H1 (cell line): Measurements from ENCODE around the gene MARCHF9. TPM values are rescaled to one million over a fixed set of nuclear protein-coding genes. Genes with fewer than 3 reads are reported as not detected.

Experiments used
- CTCF ChIA-PET: fragments of 300-600 bp; sonication (Branson Sonifier 250); formaldehyde crosslinking; loops from one replicate; lab custom pipeline; 2021; ENCODE audit not compliant: partially characterized antibody; lab: Charles Lee
- POLR2A ChIA-PET: fragments of 300-600 bp; sonication (Branson Sonifier 250); formaldehyde crosslinking; loops from one replicate; lab custom pipeline; 2021; ENCODE audit warnings: inconsistent platforms; ENCODE audit not compliant: partially characterized antibody; lab: Charles Lee
- DNase-seq, 2 experiments: peaks; one replicate each; pipeline versions ENCODE4 v3.0.0 to v3.0.0-alpha.2; 2010 to 2022; ENCODE audit warnings: low spot score in 2 of 2, low read depth in 1 of 2, mixed read lengths in 1 of 2
- FAIRE-seq: peaks from 2 replicates; lab custom pipeline; 2011; peaks lifted over from hg19 to GRCh38; lab: Jason Lieb, UNC
- H2AFZ ChIP-seq: 2 replicates; pipeline ENCODE4 v1.8.1; 2012; ENCODE audit warnings: low read length, inconsistent platforms
- H2AK5ac ChIP-seq: 2 replicates; pipeline ENCODE4 v1.6.1; 2013; ENCODE audit warnings: low read depth, low read length
- H2BK120ac ChIP-seq: replicated peaks from 2 replicates; pipeline ENCODE3; 2013; ENCODE audit warnings: low read depth, low read length, inconsistent platforms
- H2BK12ac ChIP-seq: 2 replicates; pipeline ENCODE4 v1.6.1; 2013; ENCODE audit warnings: low read depth, low read length
- H2BK15ac ChIP-seq: 2 replicates; pipeline ENCODE4 v1.6.1; 2013; ENCODE audit warnings: low read length
- H2BK20ac ChIP-seq: 2 replicates; pipeline ENCODE4 v1.6.1; 2013; ENCODE audit warnings: low read length
- H2BK5ac ChIP-seq: 2 replicates; pipeline ENCODE4 v1.6.1; 2013; ENCODE audit warnings: low read depth, low read length
- H3K14ac ChIP-seq: 2 replicates; pipeline ENCODE4 v1.6.1; 2013; ENCODE audit warnings: inconsistent platforms; ENCODE audit not compliant: insufficient read length
- H3K18ac ChIP-seq: 2 replicates; pipeline ENCODE4 v1.6.1; 2013; ENCODE audit warnings: low read length; ENCODE audit errors: extremely low read depth
- H3K23ac ChIP-seq: 2 replicates; pipeline ENCODE4 v1.6.1; 2013; ENCODE audit warnings: inconsistent platforms; ENCODE audit not compliant: insufficient read length
- H3K23me2 ChIP-seq: 2 replicates; pipeline ENCODE4 v1.6.1; 2013; ENCODE audit warnings: low read depth, low read length
- H3K27ac ChIP-seq: 2 replicates; pipeline ENCODE4 v1.6.1; 2011; ENCODE audit warnings: low read depth, low read length, inconsistent platforms
- H3K27me3 ChIP-seq, 4 experiments: replicated peaks in 1 of 4; 1 replicate in 1 of 4; 2 replicates in 3 of 4; pipeline versions ENCODE4 v1.6.1 to v1.8.1; 2011 to 2013; ENCODE audit warnings: low read length in 3 of 4, mild to moderate bottlenecking in 3 of 4, inconsistent platforms in 2 of 4, mixed read lengths in 2 of 4, moderate library complexity in 1 of 4; ENCODE audit not compliant: control insufficient read depth in 3 of 4, insufficient read depth in 3 of 4; ENCODE audit errors: extremely low read depth in 1 of 4
- H3K36me3 ChIP-seq, 4 experiments: 2 replicates each; pipeline versions ENCODE4 v1.6.1 to v1.8.1; 2011 to 2013; ENCODE audit warnings: mild to moderate bottlenecking in 4 of 4, low read length in 3 of 4, moderate library complexity in 2 of 4, control low read depth in 1 of 4, inconsistent platforms in 1 of 4; ENCODE audit not compliant: insufficient read depth in 4 of 4, control insufficient read depth in 2 of 4
- H3K4ac ChIP-seq: replicated peaks from 2 replicates; pipeline ENCODE3; 2013; ENCODE audit warnings: low read length, low read depth, mixed read lengths, inconsistent platforms; ENCODE audit not compliant: insufficient read length
- H3K4me1 ChIP-seq, 4 experiments: replicated peaks in 1 of 4; 1 replicate in 1 of 4; 2 replicates in 3 of 4; pipeline versions ENCODE4 v1.6.1 to v1.8.1; 2011 to 2013; ENCODE audit warnings: low read length in 3 of 4, inconsistent platforms in 2 of 4, mixed read lengths in 1 of 4; ENCODE audit not compliant: insufficient read depth in 4 of 4, control insufficient read depth in 3 of 4
- H3K4me2 ChIP-seq, 2 experiments: 2 replicates each; pipeline versions ENCODE4 v1.6.1 to v1.8.1; 2011 to 2013; ENCODE audit warnings: low read depth in 2 of 2, low read length in 2 of 2, control low read depth in 1 of 2, inconsistent platforms in 1 of 2, mild to moderate bottlenecking in 1 of 2; ENCODE audit not compliant: insufficient read depth in 1 of 2
- H3K4me3 ChIP-seq, 4 experiments: fragments of 200-600, 300-600 bp in 1 of 4; sonication (generic), shearing (Covaris generic), sonication (Bioruptor Twin) in 1 of 4; 2 replicates each; pipeline versions ENCODE4 v1.5.1 to v1.8.1; 2011 to 2016; ENCODE audit warnings: low read length in 4 of 4, low read depth in 3 of 4, control low read depth in 2 of 4, inconsistent platforms in 2 of 4, mild to moderate bottlenecking in 2 of 4, mixed read lengths in 1 of 4, moderate library complexity in 1 of 4; ENCODE audit not compliant: insufficient read depth in 2 of 4; ENCODE audit errors: extremely low read depth in 1 of 4
- H3K56ac ChIP-seq: replicated peaks from 2 replicates; pipeline ENCODE3; 2013; ENCODE audit warnings: low read depth, mild to moderate bottlenecking, mixed read lengths, low read length, inconsistent platforms; ENCODE audit not compliant: insufficient read length
- H3K79me1 ChIP-seq: 2 replicates; pipeline ENCODE4 v1.6.1; 2013; ENCODE audit warnings: low read depth, low read length, control low read depth
- H3K79me2 ChIP-seq, 2 experiments: 2 replicates each; pipeline versions ENCODE4 v1.6.1 to v1.8.1; 2012 to 2013; ENCODE audit warnings: low read length in 2 of 2, mild to moderate bottlenecking in 2 of 2, inconsistent platforms in 1 of 2; ENCODE audit not compliant: insufficient read depth in 2 of 2, control insufficient read depth in 1 of 2
- H3K9ac ChIP-seq, 4 experiments: replicated peaks in 1 of 4; 1 replicate in 1 of 4; 2 replicates in 3 of 4; pipeline versions ENCODE4 v1.6.1 to v1.8.1; 2011 to 2013; ENCODE audit warnings: low read depth in 3 of 4, low read length in 3 of 4, control low read depth in 2 of 4, mild to moderate bottlenecking in 2 of 4, moderate library complexity in 2 of 4, inconsistent platforms in 1 of 4; ENCODE audit errors: extremely low read depth in 1 of 4
- H3K9me3 ChIP-seq, 2 experiments: 2 replicates each; pipeline versions ENCODE4 v1.6.1 to v1.8.1; 2012 to 2013; ENCODE audit warnings: mild to moderate bottlenecking in 2 of 2, moderate library complexity in 2 of 2, control low read depth in 1 of 2, inconsistent platforms in 1 of 2, low read depth in 1 of 2, low read length in 1 of 2, mixed read lengths in 1 of 2; ENCODE audit not compliant: insufficient read depth in 2 of 2
- H4K20me1 ChIP-seq, 2 experiments: replicated peaks in 1 of 2; 2 replicates each; pipeline versions ENCODE3 to v1.8.1; 2011 to 2013; ENCODE audit warnings: inconsistent platforms in 2 of 2, low read length in 2 of 2, mild to moderate bottlenecking in 1 of 2; ENCODE audit not compliant: insufficient read depth in 2 of 2, control insufficient read depth in 1 of 2
- H4K5ac ChIP-seq: 2 replicates; pipeline ENCODE4 v1.6.1; 2013; ENCODE audit warnings: low read length, low read depth, mixed read lengths, inconsistent platforms; ENCODE audit not compliant: insufficient read length
- H4K8ac ChIP-seq: 2 replicates; pipeline ENCODE4 v1.8.0; 2013; ENCODE audit warnings: mild to moderate bottlenecking, moderate library complexity, low read length, inconsistent platforms; ENCODE audit not compliant: insufficient read depth; ENCODE audit errors: extremely low read depth
- H4K91ac ChIP-seq: replicated peaks from 2 replicates; pipeline ENCODE3; 2013; ENCODE audit warnings: low read length, mixed read lengths, inconsistent platforms; ENCODE audit not compliant: insufficient read length
- ASH2L ChIP-seq: fragments of 200-600, 300-600 bp; sonication (generic); IDR thresholded peaks from one replicate; pipeline ENCODE4 v1.7.1; 2017; ENCODE audit warnings: low read length
- ATF3 ChIP-seq: IDR thresholded peaks from 2 replicates; pipeline ENCODE4 v1.6.1; 2011; ENCODE audit warnings: low read depth, mild to moderate bottlenecking, low read length; ENCODE audit not compliant: insufficient read depth
- KDM4A ChIP-seq: IDR thresholded peaks from one replicate; pipeline ENCODE4 v1.7.1; 2012; ENCODE audit warnings: low read depth, mild to moderate bottlenecking, moderate library complexity, low read length, inconsistent platforms; ENCODE audit not compliant: severe bottlenecking
- MAFK ChIP-seq: IDR thresholded peaks from 2 replicates; pipeline ENCODE4 v1.6.1; 2012; ENCODE audit warnings: low read depth, mild to moderate bottlenecking, improper control_type of control experiment, low read length
- NRF1 ChIP-seq: IDR thresholded peaks from 2 replicates; pipeline ENCODE4 v1.6.1; 2011; ENCODE audit warnings: mild to moderate bottlenecking, low read depth, low read length, improper control_type of control experiment
- POLR2A ChIP-seq, 2 experiments: IDR thresholded peaks; 1 replicate in 1 of 2; 2 replicates in 1 of 2; pipeline ENCODE4 v1.6.1; 2011; ENCODE audit warnings: low read depth in 2 of 2, low read length in 2 of 2, mild to moderate bottlenecking in 2 of 2; ENCODE audit errors: control extremely low read depth in 1 of 2
- RXRA ChIP-seq: IDR thresholded peaks from 2 replicates; pipeline ENCODE4 v1.6.1; 2011; ENCODE audit warnings: low read depth, mild to moderate bottlenecking, low read length, moderate library complexity; ENCODE audit not compliant: insufficient read depth
- SP1 ChIP-seq: IDR thresholded peaks from 2 replicates; pipeline ENCODE4 v1.6.1; 2011; ENCODE audit warnings: low read depth, low read length
- WGBS, 2 experiments: shearing (Covaris generic) in 1 of 2; methylation state at CpG; one replicate each; pipeline versions ENCODE4 v1.1.6 to v1.1.7; 2013 to 2015; ENCODE audit warnings: low lambda C conversion rate in 2 of 2, mixed read lengths in 2 of 2, inconsistent platforms in 1 of 2, low coverage in 1 of 2, missing lambda C conversion rate in 1 of 2; ENCODE audit not compliant: insufficient replicate concordance in 2 of 2, insufficient coverage in 1 of 2, insufficient read length in 1 of 2; ENCODE audit errors: extremely low coverage in 1 of 2, missing lambda C conversion rate in 1 of 2; 5-methylcytosine and 5-hydroxymethylcytosine counted together
- polyA plus RNA-seq, 7 experiments: library from polyadenylated mRNA; depleted of rRNA in 3 of 7; stranded (reverse) in 5 of 7; unstranded in 2 of 7; fragments of >200 nt in 5 of 7; fragments of 200-250 nt in 2 of 7; gene quantifications; 1 replicate in 5 of 7; 2 replicates in 1 of 7; 4 replicates in 1 of 7; pipeline versions ENCODE4 v1.2.1 to v1.2.3, GENCODE V29; 2011 to 2013; ENCODE audit warnings: missing spikeins in 2 of 7, mixed read lengths in 2 of 7
- total RNA-seq: library from RNA; stranded (reverse); fragmentation: NEBNext Ultra II Directional; extraction: Animal tissue kit (Norgen Biotek cat#: 25700); gene quantifications from 2 replicates; pipeline ENCODE4 v1.2.1, GENCODE V29; 2021

Gene MARCHF9
- total and polyA plus RNA-seq, 2 of the 8 experiments (the other 6 are each of a cell fraction or from before 2014, with no cell fraction given): 6.4 to 7.8 TPM

- Histone ChIP-seq H2AK5ac (no peak overlapping the region), H3K4me3 (no peak overlapping the region), H3K27ac (no peak overlapping the region), H3K79me1 (no peaks in the 10 kb centered on the region), H3K14ac (no peak overlapping the region), H3K9me3 (no peaks in the 10 kb centered on the region), H2BK12ac (no peak overlapping the region), H2AFZ (no peak overlapping the region), H3K56ac (no peak overlapping the region), H3K23ac (no peak overlapping the region), H4K5ac (no peak overlapping the region), H3K79me2 (no peaks in the 10 kb centered on the region), H3K36me3 (peaks cover 0 to 22% (median 5%) of the 10 kb centered on the region in 4 experiments; a peak in 4 of 8 replicates), H4K91ac (no peak overlapping the region), H2BK20ac (no peak overlapping the region), H3K18ac (no peak overlapping the region), H2BK120ac (no peak overlapping the region), H3K4ac (no peak overlapping the region), H3K4me1 (peaks cover 0 to 2% (median 2%) of the 10 kb centered on the region in 4 experiments; a peak in 2 of 7 replicates), H3K9ac (no peak overlapping the region), H3K4me2 (no peak overlapping the region), H4K8ac (no peak overlapping the region), H3K27me3 (peaks cover 0 to 19% (median 11%) of the 10 kb centered on the region in 4 experiments; a peak in 5 of 7 replicates), H2BK5ac (no peak overlapping the region), H4K20me1 (peaks cover 0 to 3% of the 10 kb centered on the region in 2 experiments), H2BK15ac (no peak overlapping the region), H3K23me2 (peaks cover 3% of the 10 kb centered on the region; the same call in 1 of the 2 replicates)
- ChIA-PET CTCF (interaction anchor here (0.9 to 11.7 kb wide), 7 partner anchors 14 to 128 kb away, joined by 3 to 149 read pairs (median 4); partner anchors contain the start of genes AGAP2, B4GALNT1 and OS9), POLR2A (interaction anchor here (0.6 to 7.4 kb wide), 4 partner anchors 16 to 183 kb away, joined by 3 to 59 read pairs (median 3); partner anchors contain the start of gene AGAP2)
- FAIRE-seq: no peak
- 89% methylated on average over 11 of the region's 11 CpGs; no CpG with 5 or more reads in 1 of the 2 experiments for WGBS, 2 experiments
- DNase-seq: peak in 1 of 2 experiments; percentile 22
- TF ChIP-seq SP1 (no peak), MAFK (no peak), KDM4A (no peak), ATF3 (no peak), RXRA (no peak), POLR2A (IDR thresholded peaks at IDR 0.05; ENCODE audit: control extremely low read depth in 1 of 2, low read depth in 2 of 2, low read length in 2 of 2) (no peak), NRF1 (no peak), ASH2L (no peak)
These were observed 34.0 kb upstream of the MARCHF9 start for GRCh38 chr12:57720606-57721595.
